K562 (cell line): ENCODE results near the gene ZSCAN12. TPM values are rescaled to one million over a fixed set of nuclear protein-coding genes. Genes with fewer than 3 reads are reported as not detected.
A peak's percentile ranks its signal among the peaks of the same experiment; 100 is the strongest.

Source experiments
- CEBPB ChIP-seq: fragments of 450-650 bp; IDR thresholded peaks from 2 replicates; pipeline ENCODE4 v1.6.1; 2016; ENCODE audit warnings: missing genetic modification characterization, missing compliant biosample characterization
- CEBPG ChIP-seq, 3 experiments: fragments of 200-800 bp in 1 of 3; sonication (Bioruptor generic) in 1 of 3; sonication (generic) in 1 of 3; formaldehyde crosslinking in 1 of 3; IDR thresholded peaks in 2 of 3; conservative IDR thresholded peaks in 1 of 3; 2 replicates each; pipeline versions ENCODE4 v1.6.1 to v1.8.0; 2016 to 2022; ENCODE audit warnings: missing compliant biosample characterization in 2 of 3, missing genetic modification characterization in 2 of 3, mild to moderate bottlenecking in 1 of 3, missing genetic modification reagents in 1 of 3
- DPF2 ChIP-seq: fragments of 450-650 bp; IDR thresholded peaks from 2 replicates; pipeline ENCODE4 v1.6.1; 2016
- EHMT2 ChIP-seq: fragments of 450-650 bp; IDR thresholded peaks from 2 replicates; pipeline ENCODE4 v1.6.1; 2018; ENCODE audit warnings: antibody characterized with exemption
- ELF4 ChIP-seq: fragments of 450-650 bp; formaldehyde crosslinking; IDR thresholded peaks from 2 replicates; pipeline ENCODE4 v1.4.0; 2022; ENCODE audit warnings: missing genetic modification characterization
- GATAD2B ChIP-seq: fragments of 450-650 bp; IDR thresholded peaks from 2 replicates; pipeline ENCODE4 v1.6.1; 2017; ENCODE audit warnings: mild to moderate bottlenecking, borderline replicate concordance
- HDAC2 ChIP-seq: fragments of 450-650 bp; IDR thresholded peaks from 2 replicates; pipeline ENCODE4 v1.6.1; 2016; ENCODE audit warnings: mild to moderate bottlenecking
- HDGF ChIP-seq: fragments of 450-650 bp; IDR thresholded peaks from 2 replicates; pipeline ENCODE4 v1.6.1; 2016
- HMBOX1 ChIP-seq: sonication (generic); IDR thresholded peaks from 2 replicates; pipeline ENCODE4 v1.6.1; 2016
- HNRNPUL1 ChIP-seq: fragments of 200-400 bp; formaldehyde crosslinking; IDR thresholded peaks from 2 replicates; pipeline ENCODE4 v1.6.1; 2017; ENCODE audit warnings: low read length
- KAT2B ChIP-seq: IDR thresholded peaks from one replicate; pipeline ENCODE4 v1.6.1; 2012; ENCODE audit warnings: low read depth, mild to moderate bottlenecking, control low read depth, inconsistent platforms, low read length, moderate library complexity
- KAT7 ChIP-seq: sonication (generic); formaldehyde crosslinking; IDR thresholded peaks from 2 replicates; pipeline ENCODE4 v1.8.0; 2022; ENCODE audit warnings: missing genetic modification reagents, mild to moderate bottlenecking, borderline replicate concordance
- MAFF ChIP-seq: IDR thresholded peaks from 2 replicates; pipeline ENCODE4 v1.6.1; 2012; ENCODE audit warnings: low read length, improper control_type of control experiment
- MTA1 ChIP-seq: fragments of 450-650 bp; IDR thresholded peaks from 2 replicates; pipeline ENCODE4 v1.6.1; 2017; ENCODE audit warnings: borderline replicate concordance
- MXI1 ChIP-seq: IDR thresholded peaks from 2 replicates; pipeline ENCODE4 v1.6.1; 2011; ENCODE audit warnings: low read depth, mild to moderate bottlenecking, improper control_type of control experiment, low read length
- NFRKB ChIP-seq: fragments of 450-650 bp; IDR thresholded peaks from 2 replicates; pipeline ENCODE4 v1.6.1; 2016; ENCODE audit warnings: low read depth
- PML ChIP-seq: IDR thresholded peaks from 2 replicates; pipeline ENCODE4 v1.6.1; 2012; ENCODE audit warnings: low read length, inconsistent platforms
- SLC30A9 ChIP-seq: fragments of 250-450 bp; sonication (Bioruptor Pico); IDR thresholded peaks from 2 replicates; pipeline ENCODE4 v1.8.0; 2022; ENCODE audit warnings: mild to moderate bottlenecking, moderate library complexity
- SNAPC5 ChIP-seq: fragments of 250-450 bp; sonication (Bioruptor Pico); IDR thresholded peaks from 2 replicates; pipeline ENCODE4 v1.8.0; 2021; ENCODE audit warnings: moderate library complexity, mild to moderate bottlenecking, inconsistent platforms
- STAG1 ChIP-seq: sonication (generic); formaldehyde crosslinking; IDR thresholded peaks from 2 replicates; pipeline ENCODE4 v1.5.0; 2020; ENCODE audit warnings: missing genetic modification reagents, borderline replicate concordance
- TEAD4 ChIP-seq, 2 experiments: sonication (generic) in 1 of 2; formaldehyde crosslinking in 1 of 2; IDR thresholded peaks; 2 replicates each; pipeline versions ENCODE4 v1.6.1 to v1.8.0; 2012 to 2022; ENCODE audit warnings: borderline replicate concordance in 1 of 2, inconsistent platforms in 1 of 2, low read length in 1 of 2, mild to moderate bottlenecking in 1 of 2, missing genetic modification reagents in 1 of 2
- ZBED1 ChIP-seq: IDR thresholded peaks from 2 replicates; pipeline ENCODE4 v1.6.1; 2014
- ZBTB34 ChIP-seq: fragments of 250-450 bp; sonication (Bioruptor Pico); IDR thresholded peaks from 2 replicates; pipeline ENCODE4 v1.8.0; 2021; ENCODE audit warnings: mild to moderate bottlenecking, moderate library complexity
- ZBTB8A ChIP-seq: fragments of 450-650 bp; IDR thresholded peaks from 2 replicates; pipeline ENCODE4 v1.6.1; 2018; ENCODE audit warnings: mild to moderate bottlenecking, moderate library complexity; ENCODE audit not compliant: partially characterized antibody
- ZC3H4 ChIP-seq: sonication (generic); formaldehyde crosslinking; IDR thresholded peaks from 2 replicates; pipeline ENCODE4 v1.9.0; 2021; ENCODE audit warnings: missing genetic modification reagents, borderline replicate concordance
- ZNF184 ChIP-seq: sonication (generic); formaldehyde crosslinking; IDR thresholded peaks from 2 replicates; pipeline ENCODE4 v1.5.0; 2020; ENCODE audit warnings: missing genetic modification reagents
- ZNF584 ChIP-seq: fragments of 200-800 bp; sonication (Bioruptor generic); IDR thresholded peaks from 2 replicates; pipeline ENCODE4 v1.6.1; 2016; ENCODE audit warnings: low read depth, mild to moderate bottlenecking, missing genetic modification characterization, missing compliant biosample characterization
- ZNF655 ChIP-seq: fragments of 250-450 bp; sonication (Bioruptor Pico); IDR thresholded peaks from 2 replicates; pipeline ENCODE4 v1.5.0; 2021
- polyA plus RNA-seq, 8 experiments: library from polyadenylated mRNA; depleted of rRNA in 4 of 8; stranded (reverse) in 5 of 8; unstranded in 3 of 8; fragments of >200 nt; fragmentation: Nextera tagmentation in 2 of 8; fragmentation: Illumina TruSeq in 1 of 8; extraction: Ambion mirVana in 2 of 8; extraction: Trizol in 1 of 8; gene quantifications; 2 replicates each; pipeline versions ENCODE4 v1.2.1 to v1.2.3, GENCODE V29; 2011 to 2014; ENCODE audit warnings: inconsistent platforms in 1 of 8, missing spikeins in 1 of 8
- total RNA-seq, 7 experiments: library from RNA; depleted of rRNA in 6 of 7; stranded (reverse); fragments of >200 nt in 6 of 7; fragmentation: Illumina TruSeq in 2 of 7; extraction: Trizol in 2 of 7; gene quantifications; 2 replicates each; pipeline versions ENCODE4 v1.2.1 to v1.2.3, GENCODE V29; 2011 to 2021; ENCODE audit warnings: low replicate concordance in 1 of 7

Gene ZSCAN12
- total and polyA plus RNA-seq, 9 of the 15 experiments (the other 6 are each of a cell fraction or from before 2014, with no cell fraction given) = 2.5 to 19.6 (median 12.5) TPM

GRCh38 chr6:28334286-28335039 is 65.1 kb downstream of the ZSCAN12 start (continued):
- TF ChIP-seq PML (no peak), MXI1 (no peak), ZNF184 (no peak), ZBTB8A (no peak), MTA1 (no peak), HNRNPUL1 (no peak), HDGF (peak; percentile 35; the same call in 1 of the 2 replicates), STAG1 (no peak), CEBPG (CRISPR knock-in tag; IDR thresholded peaks at IDR 0.05) (no peak), CEBPG (tag; conservative IDR thresholded peaks at IDR 0.05 in 1 of 2, IDR thresholded peaks at IDR 0.05 in 1 of 2) (peak; percentile 46 to 60; a peak in 3 of 4 replicates), ELF4 (CRISPR knock-in tag) (no peak), GATAD2B (no peak), KAT7 (CRISPR knock-in tag) (peak; percentile 54; the same call in 1 of the 2 replicates), ZBTB34 (CRISPR knock-in tag) (no peak), TEAD4 (IDR thresholded peaks at IDR 0.05; ENCODE audit: low read length) (no peak), TEAD4 (CRISPR knock-in tag; IDR thresholded peaks at IDR 0.05; ENCODE audit: borderline replicate concordance) (no peak), HMBOX1 (peak; percentile 34), EHMT2 (0 out of 2 replicates have a peak, but pooled peaks have one; percentile 13), NFRKB (no peak), ZNF584 (CRISPR knock-in tag) (no peak), ZC3H4 (CRISPR knock-in tag) (no peak), DPF2 (no peak), CEBPB (tag) (peak; percentile 71), SNAPC5 (no peak), MAFF (peak; percentile 75), SLC30A9 (CRISPR knock-in tag) (no peak), ZNF655 (CRISPR knock-in tag) (no peak), KAT2B (no peak), ZBED1 (no peak), HDAC2 (no peak)
